ENCODE measurements around the gene STEAP3.

The STEAP3 gene

DNA sequence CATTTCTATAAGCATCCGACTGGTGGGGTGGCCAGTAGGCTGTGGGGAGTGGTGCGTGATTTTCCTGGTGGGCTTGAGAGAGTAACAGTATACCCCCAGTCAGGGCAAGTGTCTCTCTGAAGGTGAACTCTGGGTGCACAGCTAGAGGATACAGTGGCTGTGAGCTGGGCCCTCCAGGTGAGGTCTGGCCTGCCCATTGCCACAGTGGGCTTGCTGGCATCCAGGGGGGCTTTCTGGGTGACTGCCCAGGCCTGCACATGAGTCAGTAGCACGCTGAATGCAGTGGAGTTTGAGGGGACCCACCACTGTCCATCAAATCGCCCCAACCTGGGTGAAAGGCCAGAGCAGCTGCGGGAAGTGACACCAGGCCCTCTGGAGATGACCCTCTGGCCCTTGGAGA, 4.5 kb downstream of the STEAP3 start:
- DNase-seq, result no peak

DNA sequence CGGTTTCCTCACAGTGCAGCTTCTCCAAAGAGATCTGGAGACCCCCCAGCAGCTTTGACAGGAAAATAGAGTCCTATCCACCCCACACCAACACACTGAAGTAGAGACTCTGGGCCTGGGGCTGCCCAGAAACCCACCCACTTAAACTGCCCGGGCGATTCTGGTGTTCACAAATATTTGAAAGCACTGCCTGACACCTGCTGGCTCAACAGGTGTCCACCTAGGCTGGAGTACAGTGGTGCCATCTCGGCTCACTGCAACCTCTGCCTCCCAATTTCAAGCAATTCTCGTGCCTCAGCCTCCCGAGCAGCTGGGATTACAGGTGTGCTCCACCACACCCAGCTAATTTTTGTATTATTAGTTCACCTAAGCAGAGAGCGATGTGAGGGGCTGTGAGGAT, 5.3 kb downstream of the STEAP3 start:
- no peak for DNase-seq

DNA sequence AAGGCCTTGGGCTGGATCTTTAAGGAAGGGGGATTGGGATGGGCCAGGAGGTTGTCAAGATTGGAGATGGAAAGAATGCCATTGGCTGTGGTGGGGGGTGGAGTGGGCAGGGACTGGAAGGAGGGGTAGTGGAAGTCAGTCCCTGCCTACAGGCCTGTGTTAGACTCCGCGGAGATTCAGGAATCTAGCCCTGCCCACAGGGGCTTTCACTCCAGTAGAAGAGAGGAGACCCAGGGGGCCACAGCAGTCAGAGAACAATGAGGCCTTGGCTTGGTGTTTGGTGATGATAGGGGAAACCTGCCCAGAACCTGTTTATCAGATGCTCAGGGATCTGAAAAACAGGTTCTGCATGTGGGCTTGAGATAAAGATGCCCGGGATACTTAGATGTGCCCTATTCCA, 6.1 kb downstream of the STEAP3 start:
- no peak for DNase-seq

DNA sequence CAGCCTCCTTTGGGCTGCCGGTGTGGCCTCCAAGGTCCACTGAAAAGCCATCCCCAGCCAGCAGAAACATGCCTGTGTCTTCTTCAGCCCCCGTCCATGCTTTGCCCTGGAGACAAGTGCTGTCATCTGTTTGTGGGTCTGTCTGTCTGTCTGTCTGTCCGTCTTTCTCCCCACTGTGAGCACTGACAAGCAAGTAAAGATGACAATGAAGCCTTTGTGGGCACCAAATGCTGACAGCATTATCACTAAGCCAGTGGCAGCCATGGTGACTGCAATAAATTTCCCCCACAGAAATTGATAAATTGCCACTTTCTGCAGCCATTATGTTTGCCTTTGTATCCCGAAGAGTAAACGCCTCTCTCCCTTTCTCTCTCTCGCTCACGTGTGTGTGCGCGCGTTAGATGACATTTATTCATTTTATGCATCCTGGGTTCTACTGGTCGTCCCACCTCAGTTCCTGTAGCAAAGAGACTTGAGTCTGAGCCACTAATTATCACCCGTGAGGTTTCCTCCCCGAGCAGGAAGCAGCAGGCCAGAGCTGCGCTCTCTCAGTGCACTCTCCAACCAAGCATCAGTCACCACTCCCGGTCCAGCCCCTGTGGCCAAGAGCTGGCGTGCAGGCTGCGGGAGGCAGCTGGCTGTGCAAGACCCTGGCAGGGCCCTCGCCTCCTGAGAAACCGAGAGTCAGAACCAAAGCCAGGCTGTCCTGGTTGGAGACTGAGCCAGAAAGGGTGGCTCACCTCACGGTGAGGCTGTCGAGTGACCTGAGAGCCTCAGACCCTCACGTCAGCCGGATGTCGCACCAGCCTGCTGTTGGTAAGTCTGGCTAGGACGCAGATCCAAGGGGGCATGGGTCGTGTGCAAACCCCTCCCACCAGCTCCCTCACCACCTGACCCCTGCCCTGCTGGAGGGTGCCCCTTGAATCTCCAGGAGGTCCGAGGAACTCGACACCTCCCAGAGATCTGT, 6.9 kb downstream of the STEAP3 start:
- DNase-seq, result no peak

DNA sequence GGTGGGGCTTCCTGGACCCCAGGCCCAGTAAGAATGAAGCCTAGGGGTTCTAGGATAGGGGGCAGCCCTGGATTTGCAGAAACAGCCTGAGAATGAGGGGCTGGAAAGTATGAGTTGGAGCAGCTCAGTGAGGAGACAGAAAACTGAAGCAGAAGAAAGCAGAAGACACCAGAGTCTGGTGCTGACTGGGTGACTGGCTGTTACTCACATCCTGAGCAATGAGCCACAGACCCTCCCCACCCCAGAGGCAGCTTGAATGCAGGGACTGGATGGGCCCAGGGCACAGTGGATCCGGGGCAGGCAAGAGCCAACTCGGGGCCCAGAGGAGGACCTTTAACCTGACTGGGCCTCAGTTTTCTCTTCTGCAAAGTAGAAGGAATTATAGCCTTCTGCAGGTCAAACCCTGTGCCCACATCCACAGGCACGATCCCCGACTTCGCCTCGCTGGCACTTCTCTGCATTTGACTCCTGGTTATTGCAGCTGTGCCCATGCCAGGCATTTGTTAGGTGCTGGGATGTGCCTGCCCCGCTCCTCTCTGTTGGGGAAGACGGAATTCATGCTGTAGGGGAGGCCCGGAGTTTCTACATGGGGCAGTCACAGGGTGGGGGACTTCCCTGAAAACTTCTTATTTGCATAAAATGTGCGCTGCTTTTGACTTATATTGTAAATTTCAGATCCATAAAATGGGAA, 8.5 kb downstream of the STEAP3 start:
- DNase-seq, result no peak

DNA sequence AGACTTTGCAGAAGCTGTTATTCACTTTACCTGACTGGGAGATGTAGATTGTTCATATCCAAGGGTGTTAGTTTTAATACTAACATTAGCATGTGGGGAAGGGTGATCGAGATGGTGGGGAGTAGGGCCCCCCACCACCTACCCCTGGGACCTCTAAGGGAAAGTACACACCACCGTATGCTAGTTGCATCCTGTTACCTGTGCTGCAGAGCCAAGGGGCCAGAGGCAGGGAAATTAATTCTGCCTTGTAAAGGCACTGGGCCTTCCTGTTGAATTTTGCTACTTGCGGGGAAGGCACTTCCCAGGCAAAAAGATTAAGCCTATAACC, 9.0 kb downstream of the STEAP3 start:
- DNase-seq, result no peak

DNA sequence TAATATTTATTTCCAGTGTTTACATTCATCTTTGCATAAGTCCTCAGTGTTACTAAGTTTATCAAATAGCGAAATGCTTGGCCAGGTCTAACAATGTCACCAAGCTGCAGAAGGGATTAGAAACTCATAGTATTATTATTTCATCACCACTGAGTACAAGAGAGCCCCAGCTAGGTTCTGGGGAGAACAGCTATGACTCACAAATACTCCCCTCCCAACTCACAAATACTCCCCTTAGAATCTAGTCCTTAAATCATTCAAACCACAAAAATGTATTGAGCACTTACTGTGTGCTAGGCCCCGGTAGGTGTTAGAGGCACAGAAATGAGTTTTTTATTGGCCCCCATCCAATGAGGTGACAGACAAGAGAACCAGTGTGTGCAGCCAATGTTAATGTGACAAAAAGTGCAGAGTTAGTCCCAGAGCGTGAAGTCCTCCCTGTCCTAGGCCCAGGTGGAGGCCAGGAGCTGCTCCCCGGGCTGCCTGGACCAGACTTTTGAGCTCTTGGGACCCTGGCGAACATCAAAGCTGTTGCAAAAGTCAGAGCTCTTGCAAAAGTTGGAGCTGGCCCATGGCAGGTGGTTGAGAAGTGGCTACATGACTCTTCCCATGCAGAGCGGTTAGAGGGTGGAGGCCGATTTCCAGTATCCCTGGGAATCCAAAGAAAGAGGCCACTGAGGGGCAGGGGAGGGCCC, 9.8 kb downstream of the STEAP3 start:
- no peak for DNase-seq

DNA sequence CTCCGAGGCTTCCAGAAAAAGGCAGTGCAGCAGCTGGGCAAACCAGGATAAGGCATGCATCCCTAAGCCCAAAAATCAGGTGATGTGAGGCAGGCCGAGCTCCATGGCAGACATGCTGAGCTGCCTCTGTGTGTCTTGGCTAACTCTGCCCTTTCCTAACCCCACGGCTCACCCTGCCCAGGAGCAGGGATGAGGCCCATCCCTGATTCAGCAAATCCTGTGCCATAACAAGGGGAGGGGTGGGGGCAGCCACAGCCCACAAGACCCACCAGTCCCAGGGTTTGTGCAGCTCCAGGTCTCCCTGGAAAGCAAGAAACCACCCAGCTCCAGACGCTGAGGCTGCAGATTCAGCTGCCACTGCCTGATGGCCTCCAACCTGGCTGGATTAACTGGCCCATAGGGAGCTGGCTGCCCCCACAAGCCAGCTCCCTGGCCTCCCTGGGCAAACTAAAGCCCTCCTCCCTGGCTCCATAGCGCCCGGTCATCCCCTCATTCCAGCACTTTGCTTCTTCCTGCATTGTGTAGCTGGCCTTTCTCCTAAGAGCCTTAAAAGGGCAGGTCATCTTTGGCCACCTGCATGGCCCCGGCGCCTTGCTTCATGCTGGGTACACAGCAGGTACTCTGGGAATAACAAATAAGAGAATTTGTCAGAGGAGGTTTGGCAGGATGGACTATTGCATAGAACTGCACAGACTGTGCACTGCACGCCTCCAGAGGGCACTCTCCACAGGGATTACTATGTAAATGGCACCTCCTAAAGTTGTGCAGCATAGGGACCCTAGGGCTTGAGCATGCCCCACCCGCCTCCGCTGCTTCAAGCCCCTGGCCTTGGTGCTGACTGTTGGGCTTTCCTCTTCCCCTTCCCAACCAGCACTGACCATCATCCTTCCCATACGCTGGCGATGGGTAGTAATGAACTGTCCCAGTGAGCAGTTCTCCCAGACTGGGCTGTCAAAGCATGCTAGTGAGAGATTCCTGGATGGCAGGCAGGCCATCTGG, 10.7 kb downstream of the STEAP3 start:
- no peak for DNase-seq

DNA sequence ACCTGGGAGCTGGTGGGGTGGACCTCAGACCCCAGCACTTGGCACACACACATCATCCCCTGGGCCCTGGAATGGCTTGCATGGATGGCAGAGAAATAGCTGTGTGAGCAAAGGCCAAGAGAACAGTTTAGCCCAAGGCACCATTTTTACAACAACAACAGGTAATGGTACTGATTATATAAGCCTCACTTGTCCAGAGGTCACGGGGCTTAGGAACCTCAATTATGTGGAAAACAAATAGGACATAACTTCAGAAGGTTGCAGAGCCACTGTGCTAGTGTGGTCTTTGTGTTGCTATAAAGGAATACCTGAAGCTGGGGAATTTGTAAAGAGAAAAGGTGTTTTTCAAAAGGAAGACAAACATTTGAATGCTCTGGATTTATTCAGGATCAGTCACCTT, 13.2 kb downstream of the STEAP3 start:
- no peak for DNase-seq

DNA sequence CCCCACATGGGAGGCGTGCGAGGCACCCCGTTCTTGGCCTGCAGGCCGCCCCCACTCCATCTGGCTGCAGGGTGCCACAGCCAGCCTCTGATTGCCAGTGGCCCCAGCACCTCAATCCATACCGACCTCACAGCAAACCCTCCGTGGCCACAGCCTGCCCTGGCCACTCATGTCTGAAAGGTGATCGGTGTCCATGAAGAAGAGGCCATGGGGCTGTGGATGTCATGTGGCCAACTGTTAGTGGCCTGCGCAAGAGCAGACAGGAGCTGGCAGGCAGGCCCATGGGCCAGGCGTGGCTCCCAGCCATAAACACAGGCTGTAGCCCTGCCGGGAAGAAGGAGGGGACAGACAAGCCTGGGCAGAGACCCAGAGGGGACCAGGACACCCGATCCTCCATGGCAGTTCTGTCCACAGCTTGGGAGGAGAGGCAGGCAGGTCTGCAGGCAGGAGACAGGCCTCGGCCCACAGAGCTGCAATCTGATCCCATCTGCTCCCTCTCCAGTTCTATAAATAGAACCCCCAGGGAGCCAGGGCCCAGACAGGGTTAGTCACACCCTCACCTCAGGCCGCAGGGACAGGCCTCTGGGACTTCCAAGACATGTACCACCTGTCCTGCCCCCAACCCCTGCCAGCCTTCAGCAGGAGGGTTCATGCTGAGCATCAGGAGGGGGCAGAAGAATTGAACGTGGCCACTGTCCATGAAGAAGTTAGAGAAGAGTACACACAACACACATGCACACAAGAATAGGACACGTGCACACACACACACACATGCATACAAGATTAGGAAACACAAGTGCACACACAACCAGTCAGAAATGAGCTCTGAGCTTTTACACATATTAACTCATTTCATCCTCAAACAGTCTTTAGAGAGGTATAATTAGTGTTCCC, 16.9 kb downstream of the STEAP3 start:
- DNase-seq, result no peak

DNA sequence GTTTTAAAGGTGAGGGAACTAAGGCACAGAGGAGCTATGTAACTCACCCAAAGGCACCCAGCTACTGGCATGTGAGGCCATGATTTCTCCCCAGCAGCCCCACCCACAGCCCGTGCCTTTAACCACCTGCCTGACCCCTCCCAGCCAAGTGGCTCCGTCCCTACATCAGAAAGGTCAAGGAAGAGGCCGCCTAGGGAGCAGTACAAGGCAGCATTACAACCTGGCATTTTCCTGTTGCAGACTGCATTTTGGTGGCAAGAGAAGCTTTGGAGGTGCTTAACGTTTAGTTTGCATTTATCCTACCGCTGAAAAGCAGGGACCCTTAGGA, 17.5 kb downstream of the STEAP3 start:
- no peak for DNase-seq

DNA sequence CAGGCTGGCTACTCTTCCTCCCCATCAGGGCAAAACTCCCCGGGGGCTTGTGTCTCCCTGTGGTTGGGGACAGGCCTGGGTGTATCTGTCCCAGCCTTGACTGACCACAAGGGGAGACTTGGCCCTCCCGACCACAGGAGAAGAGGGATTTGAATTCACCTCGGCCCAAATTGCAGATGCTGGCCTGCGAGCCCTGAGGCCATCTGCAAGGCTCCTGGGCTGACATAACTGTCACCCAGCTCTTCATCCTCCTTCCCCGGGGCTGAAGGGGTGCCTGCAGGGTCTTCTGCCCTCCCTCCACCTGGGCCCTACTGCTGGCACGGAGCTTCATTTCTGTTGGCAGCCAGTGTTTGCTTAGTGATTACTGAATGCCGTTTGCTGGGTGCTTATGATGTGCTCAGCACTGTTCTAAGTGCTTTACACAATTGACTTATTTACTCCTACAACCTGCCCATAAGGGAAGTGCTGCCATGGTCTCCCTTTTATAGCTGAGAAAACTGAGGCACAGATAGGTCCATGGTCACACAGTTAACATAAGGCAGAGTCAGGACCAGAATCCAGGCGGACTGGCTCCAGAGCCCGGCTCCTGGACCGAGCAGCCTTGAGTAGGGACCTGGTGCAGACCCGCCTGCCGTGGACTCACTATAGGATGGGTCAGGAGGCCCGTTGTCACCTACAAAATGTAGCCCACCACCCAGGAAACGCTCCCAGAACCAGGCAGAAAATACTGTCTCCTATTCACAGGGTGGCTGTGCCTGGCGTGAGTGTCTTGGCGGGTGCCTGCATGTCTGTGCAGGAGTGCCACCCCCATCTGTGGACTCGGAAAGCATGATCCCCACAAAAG, 18.9 kb downstream of the STEAP3 start:
- no peak for DNase-seq

DNA sequence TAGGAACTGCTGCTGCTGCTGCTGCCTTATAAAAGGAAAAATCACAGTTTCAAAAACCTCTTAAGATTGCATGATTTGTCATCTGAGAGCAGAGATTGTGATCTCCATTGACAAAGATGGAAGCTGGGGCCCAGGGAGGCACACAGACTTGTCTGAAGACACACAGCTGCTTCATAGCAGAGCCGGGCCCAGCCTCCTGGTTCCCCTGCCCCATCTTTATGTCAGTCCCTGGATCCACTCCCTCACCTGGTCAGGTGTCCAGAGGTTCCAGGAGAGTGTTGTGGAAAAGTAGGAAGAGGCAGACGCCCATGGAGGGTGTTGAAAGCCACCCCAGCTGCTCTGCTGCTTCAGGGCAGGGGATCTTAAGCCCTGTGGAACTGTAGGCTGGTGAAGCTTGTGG, 20.0 kb downstream of the STEAP3 start:
- DNase-seq, result no peak

DNA sequence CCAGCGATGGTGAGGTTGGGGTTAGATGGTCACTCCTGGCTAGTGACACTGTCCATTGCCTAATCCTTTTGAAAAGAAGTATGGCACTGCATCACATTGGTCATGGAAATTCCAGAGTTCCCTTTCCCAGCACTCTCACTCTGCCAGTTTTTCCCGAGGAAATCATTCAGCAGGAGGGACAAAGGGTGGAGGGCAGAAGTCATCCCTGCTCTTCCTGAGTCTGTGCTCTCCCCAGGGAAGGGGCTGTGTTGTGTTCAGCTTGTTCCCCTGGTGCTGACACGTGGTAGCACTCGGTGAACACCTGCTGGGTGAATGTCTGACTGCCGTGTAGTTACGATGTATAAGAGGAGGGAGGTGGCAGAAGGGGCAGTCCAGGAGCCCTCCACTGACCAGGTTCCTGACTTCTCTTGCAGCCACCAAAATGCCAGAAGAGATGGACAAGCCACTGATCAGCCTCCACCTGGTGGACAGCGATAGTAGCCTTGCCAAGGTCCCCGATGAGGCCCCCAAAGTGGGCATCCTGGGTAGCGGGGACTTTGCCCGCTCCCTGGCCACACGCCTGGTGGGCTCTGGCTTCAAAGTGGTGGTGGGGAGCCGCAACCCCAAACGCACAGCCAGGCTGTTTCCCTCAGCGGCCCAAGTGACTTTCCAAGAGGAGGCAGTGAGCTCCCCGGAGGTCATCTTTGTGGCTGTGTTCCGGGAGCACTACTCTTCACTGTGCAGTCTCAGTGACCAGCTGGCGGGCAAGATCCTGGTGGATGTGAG, 21.6 kb downstream of the STEAP3 start:
- no peak for DNase-seq

DNA sequence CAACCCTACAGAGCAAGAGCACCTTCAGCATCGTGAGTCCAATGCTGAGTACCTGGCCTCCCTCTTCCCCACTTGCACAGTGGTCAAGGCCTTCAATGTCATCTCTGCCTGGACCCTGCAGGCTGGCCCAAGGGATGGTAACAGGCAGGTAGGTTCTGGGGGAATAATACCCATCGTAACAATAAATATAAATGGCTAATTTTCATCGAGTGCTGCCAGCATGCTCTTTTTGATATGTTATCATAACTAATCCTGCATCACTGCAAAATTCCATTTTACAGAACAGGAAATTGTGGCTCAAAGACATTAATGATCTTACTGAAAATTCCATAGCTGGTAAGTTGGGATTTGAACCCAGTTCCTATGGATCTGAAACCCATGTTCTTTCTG, 22.2 kb downstream of the STEAP3 start:
- DNase-seq, result no peak

DNA sequence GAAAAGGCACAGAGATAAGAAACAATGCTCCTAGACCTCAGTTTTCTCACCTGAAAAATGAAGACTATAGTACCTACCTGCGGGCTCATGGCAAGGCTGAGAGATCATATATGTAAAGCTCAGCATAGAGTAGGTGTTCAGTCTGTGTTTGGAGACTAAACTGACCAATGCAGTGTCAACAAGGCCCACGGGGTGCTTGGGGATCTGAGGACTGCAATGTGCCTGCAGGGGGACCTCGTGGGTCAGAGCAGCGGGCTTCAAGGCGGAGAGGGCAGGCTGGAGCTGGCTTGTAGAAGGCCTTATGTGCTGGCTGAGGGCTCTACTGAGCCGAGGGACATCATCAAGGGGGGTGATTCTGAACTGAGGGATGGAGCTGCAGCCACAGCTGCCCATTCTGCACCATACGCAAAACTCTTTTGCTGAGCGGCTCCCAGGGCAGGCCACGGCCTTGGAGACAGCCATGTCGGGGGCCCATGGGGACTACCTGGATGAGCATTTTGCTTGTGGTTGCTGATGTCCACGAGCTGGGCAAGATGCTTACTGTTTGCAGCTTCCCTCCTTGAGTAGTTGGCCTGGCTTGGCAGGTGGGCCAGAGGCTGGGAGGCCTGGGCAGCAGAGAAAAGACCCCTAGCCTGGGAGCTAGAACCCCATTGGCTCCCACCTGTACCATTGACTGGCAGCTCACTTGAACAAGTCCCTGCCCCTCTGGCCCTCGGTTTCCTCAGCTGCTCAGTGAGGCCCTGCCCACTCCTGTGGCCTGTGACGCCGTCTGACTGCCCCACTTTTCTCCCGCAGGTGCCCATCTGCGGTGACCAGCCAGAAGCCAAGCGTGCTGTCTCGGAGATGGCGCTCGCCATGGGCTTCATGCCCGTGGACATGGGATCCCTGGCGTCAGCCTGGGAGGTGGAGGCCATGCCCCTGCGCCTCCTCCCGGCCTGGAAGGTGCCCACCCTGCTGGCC, 23.5 kb downstream of the STEAP3 start:
- DNase-seq, result no peak

DNA sequence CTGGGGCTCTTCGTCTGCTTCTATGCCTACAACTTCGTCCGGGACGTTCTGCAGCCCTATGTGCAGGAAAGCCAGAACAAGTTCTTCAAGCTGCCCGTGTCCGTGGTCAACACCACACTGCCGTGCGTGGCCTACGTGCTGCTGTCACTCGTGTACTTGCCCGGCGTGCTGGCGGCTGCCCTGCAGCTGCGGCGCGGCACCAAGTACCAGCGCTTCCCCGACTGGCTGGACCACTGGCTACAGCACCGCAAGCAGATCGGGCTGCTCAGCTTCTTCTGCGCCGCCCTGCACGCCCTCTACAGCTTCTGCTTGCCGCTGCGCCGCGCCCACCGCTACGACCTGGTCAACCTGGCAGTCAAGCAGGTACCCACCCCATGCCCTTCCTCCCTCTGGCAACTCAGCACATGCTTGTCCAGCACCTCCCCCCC, 24.2 kb downstream of the STEAP3 start:
- no peak for DNase-seq

DNA sequence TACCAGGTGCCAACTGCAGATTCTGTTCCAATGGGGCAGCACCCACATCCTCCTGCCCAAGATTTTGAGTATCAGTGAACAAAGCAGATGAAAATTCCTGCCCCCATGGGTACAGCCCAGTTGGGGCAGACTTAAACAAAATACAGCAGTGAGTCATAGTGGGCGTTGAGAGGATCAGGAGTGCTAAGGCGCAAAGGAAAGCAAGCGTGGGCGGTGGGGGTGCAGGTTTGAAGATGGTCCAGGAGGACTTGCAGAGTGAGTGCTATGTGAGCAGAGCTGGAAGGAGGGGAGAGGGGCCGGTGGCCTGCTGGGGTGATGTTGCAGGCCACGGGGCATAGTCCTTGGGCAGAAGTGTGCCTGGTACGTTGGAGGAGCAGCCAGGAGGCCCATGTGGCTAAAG, 24.7 kb downstream of the STEAP3 start:
- DNase-seq, result no peak

DNA sequence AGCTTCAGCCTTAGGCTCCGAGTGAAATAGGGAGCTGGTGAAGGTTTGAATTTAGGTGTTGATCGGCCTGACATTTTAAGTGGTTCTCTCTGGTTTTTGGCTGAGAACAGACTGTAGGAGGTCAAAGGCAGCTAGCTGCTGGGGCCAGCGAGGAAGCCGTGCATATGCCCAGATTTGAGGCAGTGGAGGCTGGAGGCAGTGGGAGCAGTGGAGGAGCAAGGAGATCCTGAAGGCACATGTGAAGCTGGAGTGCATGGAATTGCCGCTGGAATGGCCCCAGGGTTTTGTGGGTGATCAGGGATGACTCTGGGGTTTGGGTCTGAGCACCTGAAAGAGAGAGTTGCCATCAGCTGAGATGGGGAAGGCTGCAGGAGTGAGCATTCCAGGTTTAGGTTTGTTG, 25.1 kb downstream of the STEAP3 start:
- no peak for DNase-seq

All from stimulated activated CD4-positive, alpha-beta T cell treated with anti-CD3 and anti-CD28 coated beads, Interleukin-4, amount 100 ng/mL, for 4 hours (primary cell).